Posterior cingulate gyrus (tissue), 11 donors: Measurements from ENCODE around the gene TCF7L1.

Experiments used
- DNase-seq, 10 donors: peaks; one replicate each; pipeline versions ENCODE4 v3.0.0 to v3.0.0-alpha.2; 2020 to 2021; ENCODE audit warnings: mixed read lengths in 3 of 10
- intact Hi-C: fragments of 100-400 bp; cut with DNase I; formaldehyde crosslinking; loops from one replicate; pipeline ENCODE4 v1.15.1; 2023

TCF7L1 gene

GRCh38 chr2:85213901-85214512, 80.8 kb downstream of the TCF7L1 start:
- peak in 1 of 10 donors; percentile 50 for DNase-seq
- intact Hi-C loops, result no loop called here

GRCh38 chr2:85215081-85215447, 81.9 kb downstream of the TCF7L1 start:
- DNase-seq, result no peak
- intact Hi-C loops, result no loop called here

GRCh38 chr2:85215448-85216401, 82.5 kb downstream of the TCF7L1 start:
- peak; percentile 25 to 89 (median 44) for DNase-seq
- intact Hi-C loops, result no loop called here

- DNase-seq, result peak in 1 of 10 donors; percentile 11
Observed at GRCh38 chr2:85216927-85217326, 83.7 kb downstream of the TCF7L1 start.

GRCh38 chr2:85221067-85221691, 88.0 kb downstream of the TCF7L1 start:
- intact Hi-C loops, result no loop called here

More at GRCh38 chr2:85216927-85217326, 83.7 kb downstream of the TCF7L1 start:
- intact Hi-C loops, result no loop called here

DNA sequence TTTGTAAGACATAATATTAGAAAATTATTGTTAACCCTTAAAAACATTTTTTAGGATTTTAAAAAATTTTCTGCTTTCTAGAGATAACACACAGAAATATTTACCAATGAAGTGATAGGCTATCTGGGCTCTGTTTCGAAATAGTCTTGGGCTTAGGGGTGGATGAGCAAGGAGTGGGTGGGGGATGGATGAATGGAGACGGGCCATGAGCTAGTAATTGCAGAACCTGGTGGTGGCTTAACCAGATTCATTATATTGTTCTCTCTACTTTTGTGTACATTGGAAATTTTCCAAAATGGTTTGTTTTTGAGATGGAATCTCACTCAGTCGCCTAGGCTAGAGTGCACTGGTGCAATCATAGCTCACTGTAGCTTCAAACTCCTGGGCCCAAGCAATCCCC, 89.6 kb downstream of the TCF7L1 start:
- DNase-seq, result peak in 1 of 10 donors; percentile 8
- intact Hi-C loops, result no loop called here

More at GRCh38 chr2:85221067-85221691, 88.0 kb downstream of the TCF7L1 start:
- peak in 1 of 10 donors; percentile 24 for DNase-seq

- intact Hi-C loops, result no loop called here
- peak in 1 of 10 donors; percentile 12 for DNase-seq
Observed at GRCh38 chr2:85226783-85227182, 93.6 kb downstream of the TCF7L1 start.

DNA sequence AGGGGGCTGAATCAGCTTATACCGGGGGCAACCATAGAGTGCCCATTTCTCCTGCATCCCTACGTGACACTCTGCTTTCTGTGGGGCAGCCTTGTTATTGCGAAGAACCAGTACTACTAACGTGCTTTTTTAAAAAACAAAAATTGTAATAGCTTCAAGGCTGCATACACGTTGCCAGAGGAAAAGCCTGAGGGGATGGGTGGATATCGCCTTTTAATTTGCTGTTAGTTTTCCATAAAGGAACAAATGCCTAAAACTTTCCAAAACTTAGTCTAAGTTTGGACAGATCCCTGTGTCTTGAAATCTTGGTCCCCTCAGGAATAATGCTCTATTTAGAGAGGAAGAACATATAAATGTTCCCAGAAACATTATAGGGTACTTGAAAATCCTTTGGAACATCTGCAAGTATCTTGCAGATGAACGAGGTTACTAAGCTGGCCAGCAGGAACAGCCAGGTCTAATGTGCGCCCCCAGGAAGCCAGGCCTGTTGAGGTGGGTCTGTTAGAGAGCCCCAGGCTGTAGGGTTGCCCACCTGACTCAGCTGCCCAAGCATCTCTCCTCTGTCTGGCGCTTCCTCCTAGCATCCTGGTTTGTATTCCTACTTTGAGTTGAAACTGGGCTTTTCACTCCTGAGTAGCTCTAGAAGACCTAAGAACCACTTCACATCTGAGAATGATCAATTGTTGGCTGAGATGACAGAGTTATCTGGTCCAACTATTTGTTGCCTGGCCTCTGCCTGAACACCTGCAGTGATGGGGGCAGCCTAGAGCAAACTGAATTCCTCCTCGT, 97.7 kb downstream of the TCF7L1 start:
- intact Hi-C loops, result no loop called here
- peak in 1 of 10 donors; percentile 7 for DNase-seq

DNA sequence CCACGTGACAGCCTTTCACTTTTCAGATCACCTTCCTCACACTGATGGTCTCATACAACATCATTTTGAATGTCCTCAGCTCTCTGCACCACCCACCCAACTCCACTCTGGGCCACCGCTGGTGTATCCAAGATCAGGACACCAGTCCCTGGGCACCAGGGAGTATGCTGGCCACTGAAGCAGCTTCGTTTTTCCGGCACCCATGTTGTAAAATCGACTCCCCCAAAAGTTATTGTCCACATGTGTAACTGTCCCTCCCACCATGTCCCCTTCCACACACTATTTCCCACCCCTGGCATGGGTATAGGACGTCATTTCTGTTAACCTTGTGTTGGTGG, 98.2 kb downstream of the TCF7L1 start:
- intact Hi-C loops, result no loop called here
- peak in 1 of 10 donors; percentile 65 for DNase-seq

GRCh38 chr2:85231952-85232351, 98.8 kb downstream of the TCF7L1 start:
- intact Hi-C loops, result no loop called here

DNA sequence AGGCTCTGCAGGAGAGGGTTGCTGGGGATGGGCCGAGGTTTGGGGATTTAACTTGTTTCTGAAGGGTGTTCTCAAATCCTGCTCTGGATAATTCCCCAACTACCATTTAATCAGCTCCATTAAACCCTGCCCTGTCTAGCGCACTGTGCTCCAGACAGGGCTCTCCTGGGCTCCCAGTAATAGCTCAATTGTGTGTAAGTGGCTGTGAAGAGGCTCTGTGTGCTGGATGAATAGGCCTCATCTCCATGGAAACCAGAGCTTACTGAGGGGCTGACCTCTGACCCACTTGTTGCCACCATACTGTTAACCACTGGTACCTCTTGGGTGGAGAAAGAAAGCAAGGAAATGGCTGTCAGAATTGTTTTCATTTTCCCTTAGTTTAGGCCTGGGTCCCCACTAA, 101.7 kb downstream of the TCF7L1 start:
- DNase-seq, result peak in 1 of 10 donors; percentile 67
- intact Hi-C loops, result no loop called here

More at GRCh38 chr2:85231952-85232351, 98.8 kb downstream of the TCF7L1 start:
- no peak for DNase-seq

GRCh38 chr2:85235281-85235680, 102.1 kb downstream of the TCF7L1 start:
- no peak for DNase-seq
- intact Hi-C loops, result no loop called here

GRCh38 chr2:85236084-85236483, 102.9 kb downstream of the TCF7L1 start:
- no peak for DNase-seq
- intact Hi-C loops, result no loop called here

- DNase-seq, result peak in 1 of 10 donors; percentile 66
- intact Hi-C loops, result no loop called here
Observed at GRCh38 chr2:85237849-85238565, 104.8 kb downstream of the TCF7L1 start.

DNA sequence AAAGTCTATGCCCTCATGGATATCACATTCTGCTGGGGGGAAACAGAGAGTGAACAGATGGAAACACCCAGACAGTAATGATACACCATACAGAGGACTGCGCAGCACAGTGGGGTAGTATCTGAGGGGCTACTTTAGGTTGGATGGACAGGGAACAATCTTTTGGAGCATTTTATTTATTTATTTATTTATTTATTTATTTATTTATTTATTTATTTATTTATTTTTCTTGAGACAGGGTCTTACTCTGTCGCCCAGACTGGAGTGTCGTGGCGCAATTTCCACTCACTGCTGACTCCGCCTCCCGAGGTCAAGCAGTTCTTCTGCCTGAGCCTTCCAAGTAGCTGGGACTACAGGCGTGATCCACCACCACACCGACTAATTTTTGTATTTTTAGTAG, 105.4 kb downstream of the TCF7L1 start:
- peak in 1 of 10 donors; percentile 48 for DNase-seq
- intact Hi-C loops, result no loop called here

DNA sequence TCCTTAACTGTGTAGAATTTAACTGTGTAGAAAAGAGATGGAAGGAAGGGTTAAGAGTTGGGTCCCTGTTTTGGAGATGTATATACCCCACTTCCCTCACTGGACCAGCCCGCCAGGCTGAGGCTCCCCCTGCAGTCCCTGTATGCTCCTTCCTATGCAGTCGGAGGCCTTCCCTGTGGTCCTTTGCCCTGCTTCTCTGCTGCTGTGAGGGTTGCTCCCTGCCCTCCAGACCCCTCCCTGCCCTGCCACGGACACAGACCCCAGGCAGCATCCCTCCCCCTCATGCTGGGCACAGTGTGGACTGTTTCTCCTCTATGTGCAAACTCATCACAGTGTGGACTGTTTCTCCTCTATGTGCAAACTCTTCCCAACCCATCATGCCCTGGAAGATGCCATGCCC, 105.9 kb downstream of the TCF7L1 start:
- DNase-seq, result peak in 1 of 10 donors; percentile 45
- intact Hi-C loops, result no loop called here

GRCh38 chr2:85240055-85240454, 106.9 kb downstream of the TCF7L1 start:
- intact Hi-C loops, result loop anchor here (5.0 kb wide), 1 partner anchor 108 kb away; the partner anchor contains the start of gene TCF7L1
- peak in 2 of 10 donors; percentile 30 to 68 for DNase-seq

DNA sequence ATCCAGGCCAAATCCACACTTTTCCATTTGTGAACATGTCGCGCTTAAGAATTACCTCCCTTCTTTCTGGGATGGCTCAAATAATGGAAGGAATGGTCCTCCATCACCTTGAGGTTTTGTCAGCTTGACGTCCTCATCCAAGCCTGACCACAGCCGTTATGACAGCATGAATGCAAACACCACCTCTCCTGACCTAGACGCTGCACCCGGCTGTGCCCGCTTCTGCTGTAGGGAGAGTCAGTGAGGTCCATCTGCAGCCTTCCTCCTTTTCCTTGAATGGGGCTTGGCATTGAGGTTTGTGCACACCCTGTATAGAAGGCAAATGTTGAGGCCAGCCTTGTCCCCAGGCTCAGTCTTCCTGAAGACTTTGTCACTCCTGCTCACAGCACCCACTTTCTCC, 109.1 kb downstream of the TCF7L1 start:
- DNase-seq, result peak in 1 of 10 donors; percentile 64
- intact Hi-C loops, result loop anchor here (2.0 to 5.0 kb wide), 2 partner anchors 110 to 176 kb away; partner anchors contain the start of gene TCF7L1
